Measurements from ENCODE around the gene TMEM255B.

Gene TMEM255B

DNA sequence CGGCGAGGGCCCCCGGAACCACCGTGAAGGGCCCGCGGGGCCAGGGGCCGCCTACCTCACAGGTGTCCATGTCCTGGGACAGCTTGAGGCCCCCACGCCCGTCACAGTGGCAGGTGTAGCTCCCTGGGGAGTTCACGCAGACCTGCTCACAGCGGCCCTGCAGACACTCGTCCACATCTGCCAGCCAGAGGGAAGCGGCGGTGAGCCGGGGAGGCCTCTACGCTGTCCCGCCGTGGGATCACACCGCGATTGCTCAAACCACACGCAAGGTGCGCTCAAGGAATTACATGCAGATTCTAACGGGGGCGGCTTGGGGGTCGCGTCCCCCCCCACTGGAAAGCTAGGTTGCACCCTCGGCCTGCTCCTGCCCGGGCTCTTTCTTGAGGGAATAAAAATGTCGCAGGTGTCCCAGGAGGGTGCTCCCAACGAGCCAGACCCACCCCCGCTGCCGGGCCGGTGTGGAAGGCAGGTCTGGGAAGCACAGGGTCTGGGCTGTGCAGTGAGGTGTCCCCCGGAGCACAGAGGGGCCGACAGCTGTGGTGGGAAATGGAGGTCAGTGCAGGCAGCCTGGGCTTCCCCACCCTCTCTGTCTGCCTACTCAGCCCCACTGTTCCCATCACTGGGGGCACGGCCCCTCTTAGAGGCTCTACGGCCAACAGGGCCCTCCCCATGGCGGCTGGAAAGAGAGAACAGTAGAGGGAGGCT is 75.6 kb downstream of the TMEM255B start:
- H3K4me3 ChIP-seq (ENCODE audit: low read depth, low read length), result no peak overlapping the region
- TF ChIP-seq, protein P1, sequence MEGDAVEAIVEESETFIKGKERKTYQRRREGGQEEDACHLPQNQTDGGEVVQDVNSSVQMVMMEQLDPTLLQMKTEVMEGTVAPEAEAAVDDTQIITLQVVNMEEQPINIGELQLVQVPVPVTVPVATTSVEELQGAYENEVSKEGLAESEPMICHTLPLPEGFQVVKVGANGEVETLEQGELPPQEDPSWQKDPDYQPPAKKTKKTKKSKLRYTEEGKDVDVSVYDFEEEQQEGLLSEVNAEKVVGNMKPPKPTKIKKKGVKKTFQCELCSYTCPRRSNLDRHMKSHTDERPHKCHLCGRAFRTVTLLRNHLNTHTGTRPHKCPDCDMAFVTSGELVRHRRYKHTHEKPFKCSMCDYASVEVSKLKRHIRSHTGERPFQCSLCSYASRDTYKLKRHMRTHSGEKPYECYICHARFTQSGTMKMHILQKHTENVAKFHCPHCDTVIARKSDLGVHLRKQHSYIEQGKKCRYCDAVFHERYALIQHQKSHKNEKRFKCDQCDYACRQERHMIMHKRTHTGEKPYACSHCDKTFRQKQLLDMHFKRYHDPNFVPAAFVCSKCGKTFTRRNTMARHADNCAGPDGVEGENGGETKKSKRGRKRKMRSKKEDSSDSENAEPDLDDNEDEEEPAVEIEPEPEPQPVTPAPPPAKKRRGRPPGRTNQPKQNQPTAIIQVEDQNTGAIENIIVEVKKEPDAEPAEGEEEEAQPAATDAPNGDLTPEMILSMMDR (IDR thresholded peaks at IDR 0.05; ENCODE audit: insufficient read depth, low read depth, low read length, missing control alignments), result no peak
- no peak for DNase-seq (ENCODE audit: low read depth)

DNA sequence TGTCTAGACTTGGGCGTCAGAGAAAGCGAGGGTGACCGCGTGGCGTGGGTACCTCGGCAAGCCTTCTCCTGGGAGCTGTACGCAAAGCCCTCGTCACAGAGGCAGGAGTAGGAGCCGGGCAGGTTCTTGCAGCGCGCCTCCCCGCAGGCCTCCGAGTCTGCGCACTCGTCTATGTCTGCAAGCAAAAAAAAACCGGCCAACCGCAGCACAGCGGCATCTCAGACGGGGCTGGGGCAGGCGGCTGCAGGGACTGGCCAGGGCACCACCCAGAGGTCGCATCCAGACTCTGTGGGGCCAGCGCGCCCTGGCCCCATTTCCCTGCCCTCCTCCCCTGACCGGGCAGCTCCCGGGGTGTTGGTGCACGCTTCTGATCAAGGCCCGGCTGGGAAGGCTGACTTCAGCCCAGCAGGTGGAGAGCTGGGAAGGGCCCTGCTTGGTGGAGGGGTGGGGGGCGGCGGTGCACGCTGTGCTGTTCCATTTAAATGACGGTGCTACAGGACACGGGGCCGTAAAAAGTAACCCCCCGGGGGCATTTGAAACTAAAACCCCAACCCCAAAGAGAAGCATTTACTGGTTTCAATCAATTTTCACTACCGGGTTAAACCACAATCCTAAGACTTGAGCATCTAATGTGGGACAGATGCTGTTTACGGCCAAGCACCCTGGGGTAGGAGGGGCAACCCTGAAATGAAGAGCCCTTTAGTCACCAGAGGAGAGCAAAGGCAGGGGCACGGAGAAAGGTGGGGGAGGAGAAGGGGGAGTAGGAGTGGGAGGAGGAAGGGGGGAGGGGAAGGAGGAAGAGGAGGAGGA is 76.6 kb downstream of the TMEM255B start:
- no peak overlapping the region for H3K4me3 ChIP-seq (ENCODE audit: low read depth, low read length)
- peak; percentile 60 for DNase-seq (ENCODE audit: low read depth)
- TF ChIP-seq, protein P1 (IDR thresholded peaks at IDR 0.05; ENCODE audit: insufficient read depth, low read depth, low read length, missing control alignments), result no peak

GRCh38 chr13:113836768-113837559 is 77.9 kb downstream of the TMEM255B start:
- peak; percentile 39 for DNase-seq (ENCODE audit: low read depth)
- TF ChIP-seq, protein P1 (IDR thresholded peaks at IDR 0.05; ENCODE audit: insufficient read depth, low read depth, low read length, missing control alignments), result no peak
- no peak overlapping the region; the same call in 1 of the 2 replicates for H3K4me3 ChIP-seq (ENCODE audit: low read depth, low read length)

- peak overlapping the region; percentile 27 for H3K4me3 ChIP-seq (ENCODE audit: low read depth, low read length)
- TF ChIP-seq, protein P1 (IDR thresholded peaks at IDR 0.05; ENCODE audit: insufficient read depth, low read depth, low read length, missing control alignments), result no peak
- peak; percentile 47 for DNase-seq (ENCODE audit: low read depth)
These were observed 78.7 kb downstream of the TMEM255B start for GRCh38 chr13:113837560-113838355.

- TF ChIP-seq, protein P1 (IDR thresholded peaks at IDR 0.05; ENCODE audit: insufficient read depth, low read depth, low read length, missing control alignments), result no peak
- no peak overlapping the region for H3K4me3 ChIP-seq (ENCODE audit: low read depth, low read length)
- DNase-seq (ENCODE audit: low read depth), result peak; percentile 42
These were observed 79.7 kb downstream of the TMEM255B start for GRCh38 chr13:113838711-113839201.

Data from GM12865 (cell line).